Daoy (cell line): ENCODE results near the gene ARHGAP32. TPM values are rescaled to one million over a fixed set of nuclear protein-coding genes. Genes with fewer than 3 reads are reported as not detected.
"Not testable (repeated sequence)": the region's sequence is repeated elsewhere in the genome, so short reads cannot be mapped to it uniquely, and the experiment has no call there.

ENCODE experiments used
- DNase-seq: peaks from one replicate; pipeline ENCODE4 v3.0.0-alpha.2; 2015; ENCODE audit warnings: low read depth
- total RNA-seq: library from RNA; depleted of rRNA; stranded (reverse); fragments of >200 nt; shearing (Covaris generic); gene quantifications from 2 replicates; pipeline ENCODE4 v1.2.3, GENCODE V29; 2014

The ARHGAP32 gene
- total RNA-seq, 1 experiment from 2014 or later, result 5.9 TPM

GRCh38 chr11:129202646-129203045 is 10.5 kb upstream of the ARHGAP32 start:
- no peak for DNase-seq

- DNase-seq, result no peak
These were observed 3.6 kb upstream of the ARHGAP32 start for GRCh38 chr11:129195682-129196081.

DNA sequence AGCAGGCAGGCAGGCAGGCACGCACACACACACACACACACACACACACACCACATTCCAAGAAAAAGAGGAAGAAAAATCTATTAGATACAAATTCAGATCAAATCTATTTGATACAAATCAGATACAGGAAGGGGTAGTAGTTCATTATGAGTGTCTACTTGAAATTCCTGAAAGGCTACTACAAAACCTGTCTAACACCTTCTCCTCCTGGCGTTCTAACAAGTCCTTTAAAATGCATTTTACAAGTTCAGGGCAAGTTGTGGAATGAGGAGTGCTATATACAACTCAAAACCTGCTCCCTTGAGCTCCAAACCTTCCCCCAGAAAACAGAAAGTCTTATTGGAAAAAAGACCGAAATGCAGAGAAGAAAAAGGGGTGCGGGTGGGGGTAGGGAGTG is 476 bp downstream of the ARHGAP32 start:
- DNase-seq, result no peak

- DNase-seq, result peak; percentile 30
These were observed 2.0 kb downstream of the ARHGAP32 start for GRCh38 chr11:129190087-129190486.

- DNase-seq, result no peak
These were observed 2.5 kb downstream of the ARHGAP32 start for GRCh38 chr11:129189646-129190045.

DNA sequence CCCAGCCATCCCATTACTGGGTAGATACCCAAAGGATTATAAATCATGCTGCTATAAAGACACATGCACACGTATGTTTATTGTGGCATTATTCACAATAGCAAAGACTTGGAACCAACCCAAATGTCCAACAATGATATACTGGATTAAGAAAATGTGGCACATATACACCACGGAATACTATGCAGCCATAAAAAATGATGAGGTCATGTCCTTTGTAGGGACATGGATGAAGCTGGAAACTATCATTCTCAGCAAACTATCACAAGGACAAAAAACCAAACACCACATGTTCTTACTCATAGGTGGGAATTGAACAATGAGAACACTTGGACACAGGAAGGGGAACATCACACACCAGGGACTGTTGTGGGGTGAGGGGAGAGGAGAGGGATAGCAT is 7.0 kb downstream of the ARHGAP32 start:
- DNase-seq, result not testable (repeated sequence)

- DNase-seq, result no peak
These were observed 7.5 kb downstream of the ARHGAP32 start for GRCh38 chr11:129184581-129184980.

DNA sequence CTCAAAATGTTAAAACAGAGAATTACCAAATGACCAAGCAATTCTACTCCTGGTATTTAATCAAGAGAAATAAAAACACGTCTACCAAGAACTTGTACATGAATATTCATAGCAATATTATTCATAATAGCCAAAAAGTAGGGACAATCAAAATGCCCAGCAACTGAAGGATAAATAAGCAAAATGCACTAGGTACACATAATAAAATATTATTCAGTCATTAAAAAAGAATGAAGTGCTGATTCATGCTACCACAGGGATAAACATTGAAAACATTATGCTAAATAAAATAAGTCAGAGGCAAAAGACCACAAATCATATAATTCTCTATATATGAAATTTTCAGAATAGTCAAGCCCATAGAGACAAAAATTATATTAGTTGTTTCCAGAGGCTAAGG is 24.8 kb downstream of the ARHGAP32 start:
- no peak for DNase-seq

GRCh38 chr11:129163714-129164164 is 28.4 kb downstream of the ARHGAP32 start:
- DNase-seq, result no peak

DNA sequence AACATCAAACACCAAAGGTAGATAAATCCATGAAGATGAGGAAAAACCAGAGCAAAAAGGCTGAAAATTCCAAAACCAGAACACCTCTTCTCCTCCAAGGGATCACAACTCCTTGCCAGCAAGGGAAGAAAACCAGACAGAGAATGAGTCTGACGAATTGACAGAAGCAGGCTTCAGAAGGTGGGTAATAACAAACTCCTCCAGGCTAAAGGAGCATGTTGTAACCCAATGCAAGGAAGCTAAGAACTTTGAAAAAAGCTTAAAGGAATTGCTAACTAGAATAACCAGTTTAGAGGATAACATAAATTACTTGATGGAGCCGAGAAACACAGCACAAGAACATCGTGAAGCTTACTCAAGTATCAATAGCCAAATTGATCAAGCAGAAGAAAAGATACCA is 35.0 kb downstream of the ARHGAP32 start:
- DNase-seq, result not testable (repeated sequence)

- DNase-seq, result no peak
These were observed 36.4 kb downstream of the ARHGAP32 start for GRCh38 chr11:129155745-129156144.

- DNase-seq, result no peak
These were observed 43.6 kb downstream of the ARHGAP32 start for GRCh38 chr11:129148487-129148886.

DNA sequence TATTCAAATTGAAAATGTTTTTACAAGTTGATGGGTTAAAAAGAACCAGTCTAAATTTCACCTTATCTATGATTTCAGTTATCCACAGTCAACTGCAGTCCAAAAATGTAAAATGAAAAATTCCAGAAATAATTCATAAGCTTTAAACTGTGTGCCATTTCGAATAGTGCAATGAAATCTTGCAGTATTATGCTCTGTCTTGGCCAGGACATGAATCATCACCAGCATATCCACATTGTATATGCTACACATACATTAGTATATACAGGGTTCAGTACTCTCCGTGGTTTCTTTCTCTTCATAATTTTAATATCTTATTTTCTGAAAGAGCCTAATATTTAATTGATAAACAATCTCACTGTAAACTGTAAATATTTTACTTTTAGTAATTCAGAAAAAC is 45.9 kb downstream of the ARHGAP32 start:
- DNase-seq, result no peak

DNA sequence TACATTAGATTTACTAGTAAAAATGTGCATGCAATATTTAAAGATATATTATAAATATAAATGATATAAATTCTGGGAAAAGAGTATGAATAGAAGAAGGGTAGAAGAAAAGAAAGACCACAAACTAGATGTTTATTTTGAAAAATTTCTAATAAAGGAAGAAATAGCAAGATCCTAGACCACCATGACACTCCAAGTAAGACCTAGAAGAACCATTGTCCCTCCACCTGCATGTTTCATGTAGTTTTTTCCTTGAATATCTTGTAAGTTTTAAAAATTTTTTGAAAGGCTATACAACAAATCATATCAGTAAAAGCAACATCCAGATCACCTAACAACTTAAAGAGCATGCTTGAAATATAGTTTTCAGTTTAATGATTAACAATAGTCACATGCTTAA is 46.8 kb downstream of the ARHGAP32 start:
- no peak for DNase-seq

GRCh38 chr11:129144256-129144655 is 47.9 kb downstream of the ARHGAP32 start:
- DNase-seq, result no peak

GRCh38 chr11:129143335-129143734 is 48.8 kb downstream of the ARHGAP32 start:
- DNase-seq, result peak; percentile 98

DNA sequence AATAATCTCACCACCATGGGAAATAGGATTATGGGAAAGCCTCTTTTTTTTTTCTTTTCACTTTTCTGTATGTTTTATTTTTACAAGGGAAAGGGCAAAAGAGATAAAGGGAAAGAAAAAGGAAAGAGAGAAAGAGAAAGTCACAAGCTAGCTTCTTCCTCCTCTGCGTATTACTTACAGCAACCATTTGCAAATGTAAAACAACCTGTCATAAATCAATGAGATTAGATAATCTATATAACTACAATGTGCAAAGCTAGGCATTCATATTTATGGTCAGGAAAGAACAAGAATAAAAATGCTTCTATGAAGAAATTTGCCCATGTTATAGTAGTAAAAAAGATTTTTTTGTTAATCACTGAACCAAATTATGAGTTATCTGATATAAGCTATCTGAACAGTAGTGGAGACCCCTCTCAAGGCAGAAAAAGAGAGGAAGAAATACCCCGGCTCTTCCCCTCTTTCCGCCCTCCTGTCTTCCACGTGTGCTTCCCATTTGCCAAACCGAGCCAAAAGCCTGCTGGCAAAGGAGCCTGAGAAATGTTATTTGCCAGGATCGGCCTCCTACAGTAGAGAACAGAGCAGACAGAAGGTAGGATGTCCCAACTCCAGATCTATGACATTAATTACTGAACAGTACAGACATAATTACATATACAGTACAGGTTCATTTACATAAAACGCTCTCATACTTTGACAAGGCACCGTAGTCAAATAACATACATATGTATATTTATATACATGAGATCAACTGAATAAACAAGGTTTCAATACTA is 50.2 kb downstream of the ARHGAP32 start:
- DNase-seq, result peak; percentile 59

DNA sequence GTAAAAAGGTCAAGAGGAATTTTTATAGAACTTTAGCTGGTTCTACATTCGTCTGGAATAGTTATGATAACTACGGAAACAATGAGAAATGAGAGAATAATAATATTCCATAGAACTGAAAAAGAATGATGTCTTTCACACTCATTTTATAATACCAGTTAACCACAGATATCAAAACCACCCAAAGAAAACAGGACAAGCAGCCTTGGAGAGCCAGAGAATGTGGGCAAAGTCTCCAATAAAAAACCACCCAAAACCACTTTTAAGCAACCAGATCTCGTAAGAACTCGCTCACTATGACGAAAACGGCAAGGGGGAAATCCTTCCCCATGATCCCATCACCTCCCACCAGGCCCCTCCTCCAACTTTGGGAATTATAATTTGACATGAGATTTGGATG is 60.8 kb downstream of the ARHGAP32 start:
- no peak for DNase-seq

- DNase-seq, result not testable (repeated sequence)
These were observed 63.1 kb downstream of the ARHGAP32 start for GRCh38 chr11:129128881-129129620.

DNA sequence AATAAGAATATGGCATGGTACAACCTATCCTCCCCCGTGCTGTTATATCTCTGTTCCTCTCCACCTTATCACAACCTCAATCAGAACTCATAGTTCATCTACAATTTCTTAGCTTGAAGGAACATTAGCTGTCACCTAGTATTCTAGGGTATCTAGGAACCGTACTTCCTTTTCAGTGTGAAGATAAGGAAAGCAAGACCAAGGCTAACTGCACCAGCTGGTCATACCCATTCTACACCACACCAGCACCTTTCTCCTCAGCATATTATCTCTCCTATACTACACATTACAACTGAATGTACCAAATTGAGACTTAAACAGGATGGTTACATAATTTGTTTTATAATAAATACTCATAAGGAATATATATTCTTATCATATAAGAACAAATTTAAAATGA is 73.1 kb downstream of the ARHGAP32 start:
- no peak for DNase-seq

GRCh38 chr11:129117595-129118350 is 74.4 kb downstream of the ARHGAP32 start:
- DNase-seq, result peak; percentile 63
